Activated naive CD8-positive, alpha-beta T cell (primary cell): Measurements from ENCODE around the gene TRIM17.
A peak's percentile ranks its signal among the peaks of the same experiment; 100 is the strongest.

Experiments used
- H3K27ac Mint-ChIP-seq: one replicate; pipeline ENCODE4 v1.8.0; 2021; ENCODE audit warnings: mixed read lengths
- H3K27me3 Mint-ChIP-seq: one replicate; pipeline ENCODE4 v1.8.0; 2021; ENCODE audit warnings: mixed read lengths
- H3K36me3 Mint-ChIP-seq: one replicate; pipeline ENCODE4 v1.8.0; 2021; ENCODE audit warnings: mixed read lengths
- H3K4me1 Mint-ChIP-seq: one replicate; pipeline ENCODE4 v1.8.0; 2021; ENCODE audit warnings: low read depth, mixed read lengths
- H3K4me3 Mint-ChIP-seq: one replicate; pipeline ENCODE4 v1.8.0; 2021; ENCODE audit warnings: mild to moderate bottlenecking, mixed read lengths
- H3K9me3 Mint-ChIP-seq: one replicate; pipeline ENCODE4 v1.8.0; 2021; ENCODE audit warnings: low read depth, mixed read lengths

Gene TRIM17

GRCh38 chr1:228455715-228456114, 39.1 kb upstream of the TRIM17 start:
- Mint-ChIP-seq H3K4me3 (peak overlapping the region; percentile 63), H3K27ac (no peak overlapping the region), H3K4me1 (peaks cover 30% of the 10 kb centered on the region)

GRCh38 chr1:228454238-228454637, 37.6 kb upstream of the TRIM17 start:
- H3K27me3 Mint-ChIP-seq = no peaks in the 10 kb centered on the region

More at GRCh38 chr1:228455715-228456114, 39.1 kb upstream of the TRIM17 start:
- Mint-ChIP-seq H3K9me3 (no peaks in the 10 kb centered on the region), H3K27me3 (no peaks in the 10 kb centered on the region), H3K36me3 (peaks cover 5% of the 10 kb centered on the region)

GRCh38 chr1:228453614-228454013, 37.0 kb upstream of the TRIM17 start:
- H3K4me3 Mint-ChIP-seq = no peak overlapping the region
- H3K36me3 Mint-ChIP-seq = peaks cover 5% of the 10 kb centered on the region
- H3K4me1 Mint-ChIP-seq = peaks cover 23% of the 10 kb centered on the region
- H3K27ac Mint-ChIP-seq = no peak overlapping the region
- H3K9me3 Mint-ChIP-seq = no peaks in the 10 kb centered on the region
- H3K27me3 Mint-ChIP-seq = no peaks in the 10 kb centered on the region

More at GRCh38 chr1:228454238-228454637, 37.6 kb upstream of the TRIM17 start:
- Mint-ChIP-seq H3K9me3 (no peaks in the 10 kb centered on the region), H3K27ac (no peak overlapping the region), H3K4me1 (peaks cover 26% of the 10 kb centered on the region), H3K4me3 (no peak overlapping the region), H3K36me3 (peaks cover 5% of the 10 kb centered on the region)

- Mint-ChIP-seq H3K4me1 (peaks cover 19% of the 10 kb centered on the region), H3K27ac (no peak overlapping the region), H3K4me3 (no peak overlapping the region), H3K9me3 (no peaks in the 10 kb centered on the region), H3K36me3 (peaks cover 5% of the 10 kb centered on the region), H3K27me3 (peaks cover 2% of the 10 kb centered on the region)
These were observed 36.4 kb upstream of the TRIM17 start for GRCh38 chr1:228453022-228453560.

- Mint-ChIP-seq H3K27ac (no peak overlapping the region), H3K36me3 (peaks cover 5% of the 10 kb centered on the region), H3K27me3 (peaks cover 2% of the 10 kb centered on the region), H3K9me3 (no peaks in the 10 kb centered on the region), H3K4me1 (peaks cover 14% of the 10 kb centered on the region), H3K4me3 (no peak overlapping the region)
These were observed 35.7 kb upstream of the TRIM17 start for GRCh38 chr1:228452194-228453021.

- H3K4me3 Mint-ChIP-seq = no peak overlapping the region
- no peak overlapping the region for H3K27ac Mint-ChIP-seq
- peaks cover 9% of the 10 kb centered on the region for H3K4me1 Mint-ChIP-seq
- peaks cover 5% of the 10 kb centered on the region for H3K36me3 Mint-ChIP-seq
- H3K9me3 Mint-ChIP-seq = no peaks in the 10 kb centered on the region
- H3K27me3 Mint-ChIP-seq = peaks cover 12% of the 10 kb centered on the region
These were observed 33.5 kb upstream of the TRIM17 start for GRCh38 chr1:228450200-228450599.

GRCh38 chr1:228448372-228448771, 31.7 kb upstream of the TRIM17 start:
- H3K4me1 Mint-ChIP-seq = peaks cover 9% of the 10 kb centered on the region
- peaks cover 25% of the 10 kb centered on the region for H3K27me3 Mint-ChIP-seq
- no peak overlapping the region for H3K27ac Mint-ChIP-seq
- no peaks in the 10 kb centered on the region for H3K9me3 Mint-ChIP-seq
- H3K4me3 Mint-ChIP-seq = no peak overlapping the region
- peaks cover 4% of the 10 kb centered on the region for H3K36me3 Mint-ChIP-seq

- Mint-ChIP-seq H3K36me3 (peaks cover 4% of the 10 kb centered on the region), H3K9me3 (no peaks in the 10 kb centered on the region), H3K27me3 (peaks cover 29% of the 10 kb centered on the region), H3K27ac (no peak overlapping the region), H3K4me3 (peak overlapping the region; percentile 86), H3K4me1 (peaks cover 9% of the 10 kb centered on the region)
These were observed 30.2 kb upstream of the TRIM17 start for GRCh38 chr1:228446852-228447251.

GRCh38 chr1:228445843-228446650, 29.4 kb upstream of the TRIM17 start:
- Mint-ChIP-seq H3K4me3 (peak overlapping the region; percentile 86), H3K27ac (no peak overlapping the region), H3K9me3 (no peaks in the 10 kb centered on the region), H3K27me3 (peaks cover 29% of the 10 kb centered on the region), H3K36me3 (peaks cover 4% of the 10 kb centered on the region), H3K4me1 (peaks cover 9% of the 10 kb centered on the region)

- H3K9me3 Mint-ChIP-seq = no peaks in the 10 kb centered on the region
- no peak overlapping the region for H3K27ac Mint-ChIP-seq
These were observed 28.8 kb upstream of the TRIM17 start for GRCh38 chr1:228445490-228445842.

GRCh38 chr1:228443395-228443794, 26.7 kb upstream of the TRIM17 start:
- Mint-ChIP-seq H3K4me3 (no peak overlapping the region), H3K4me1 (peaks cover 9% of the 10 kb centered on the region), H3K36me3 (peaks cover 4% of the 10 kb centered on the region), H3K27me3 (peaks cover 36% of the 10 kb centered on the region), H3K27ac (no peak overlapping the region), H3K9me3 (no peaks in the 10 kb centered on the region)

More at GRCh38 chr1:228445490-228445842, 28.8 kb upstream of the TRIM17 start:
- Mint-ChIP-seq H3K4me3 (peak overlapping the region; percentile 86), H3K27me3 (peaks cover 30% of the 10 kb centered on the region), H3K36me3 (peaks cover 4% of the 10 kb centered on the region), H3K4me1 (peaks cover 9% of the 10 kb centered on the region)

- Mint-ChIP-seq H3K27me3 (peaks cover 37% of the 10 kb centered on the region), H3K27ac (no peak overlapping the region), H3K4me3 (no peak overlapping the region), H3K36me3 (peaks cover 4% of the 10 kb centered on the region), H3K9me3 (no peaks in the 10 kb centered on the region), H3K4me1 (peaks cover 7% of the 10 kb centered on the region)
These were observed 24.3 kb upstream of the TRIM17 start for GRCh38 chr1:228440761-228441500.

GRCh38 chr1:228438266-228438665, 21.6 kb upstream of the TRIM17 start:
- H3K9me3 Mint-ChIP-seq = no peaks in the 10 kb centered on the region
- H3K36me3 Mint-ChIP-seq = no peaks in the 10 kb centered on the region
- H3K4me1 Mint-ChIP-seq = no peaks in the 10 kb centered on the region
- no peak overlapping the region for H3K4me3 Mint-ChIP-seq
- H3K27me3 Mint-ChIP-seq = peaks cover 23% of the 10 kb centered on the region
- H3K27ac Mint-ChIP-seq = no peak overlapping the region

GRCh38 chr1:228437424-228437962, 20.8 kb upstream of the TRIM17 start:
- no peak overlapping the region for H3K27ac Mint-ChIP-seq

More at GRCh38 chr1:228437424-228437962, 20.8 kb upstream of the TRIM17 start:
- Mint-ChIP-seq H3K36me3 (no peaks in the 10 kb centered on the region), H3K4me1 (no peaks in the 10 kb centered on the region), H3K4me3 (no peak overlapping the region), H3K27me3 (peaks cover 24% of the 10 kb centered on the region), H3K9me3 (no peaks in the 10 kb centered on the region)
